Osteocyte (in vitro differentiated cells): Measurements from ENCODE around the gene SLC12A6. TPM values are rescaled to one million over a fixed set of nuclear protein-coding genes. Genes with fewer than 3 reads are reported as not detected.

Source experiments
- DNase-seq: peaks from one replicate; pipeline ENCODE4 v3.0.0; 2021; ENCODE audit warnings: mixed read lengths; ENCODE audit not compliant: unreplicated experiment; ENCODE audit errors: extremely low spot score
- H3K27ac Mint-ChIP-seq: one replicate; pipeline ENCODE4 v1.8.0; 2021; ENCODE audit warnings: mild to moderate bottlenecking, mixed read lengths; ENCODE audit not compliant: unreplicated experiment
- H3K27me3 Mint-ChIP-seq: one replicate; pipeline ENCODE4 v1.8.0; 2021; ENCODE audit warnings: mixed read lengths; ENCODE audit not compliant: unreplicated experiment
- H3K36me3 Mint-ChIP-seq: one replicate; pipeline ENCODE4 v1.8.0; 2021; ENCODE audit warnings: mixed read lengths; ENCODE audit not compliant: unreplicated experiment
- H3K4me1 Mint-ChIP-seq: one replicate; pipeline ENCODE4 v1.8.0; 2021; ENCODE audit warnings: mixed read lengths; ENCODE audit not compliant: unreplicated experiment
- H3K4me3 Mint-ChIP-seq: one replicate; pipeline ENCODE4 v1.8.0; 2021; ENCODE audit warnings: mild to moderate bottlenecking, moderate library complexity, mixed read lengths; ENCODE audit not compliant: unreplicated experiment
- H3K9me3 Mint-ChIP-seq: one replicate; pipeline ENCODE4 v1.8.0; 2021; ENCODE audit warnings: mixed read lengths; ENCODE audit not compliant: unreplicated experiment
- CTCF ChIP-seq: fragments of 200-600 bp; sonication (generic); IDR thresholded peaks from 2 replicates; pipeline ENCODE4 v1.5.0; 2021; ENCODE audit warnings: antibody characterized with exemption, mild to moderate bottlenecking, moderate library complexity
- total RNA-seq: library from RNA; stranded (reverse); gene quantifications from 2 replicates; pipeline ENCODE4 v1.2.1, GENCODE V29; 2021

The SLC12A6 gene
- total RNA-seq, 1 donor from 2014 or later, result 52.3 TPM

GRCh38 chr15:34314491-34315490, 22.8 kb downstream of the SLC12A6 start:
- no peak overlapping the region for H3K4me3 Mint-ChIP-seq

GRCh38 chr15:34311563-34311962, 26.0 kb downstream of the SLC12A6 start:
- Mint-ChIP-seq H3K9me3 (no peaks in the 10 kb centered on the region), H3K36me3 (peaks cover 24% of the 10 kb centered on the region), H3K4me3 (no peak overlapping the region), H3K4me1 (peaks cover 32% of the 10 kb centered on the region), H3K27ac (peak overlapping the region; percentile 14), H3K27me3 (no peaks in the 10 kb centered on the region)
- no peak for TF ChIP-seq CTCF
- no peak for DNase-seq

More at GRCh38 chr15:34314491-34315490, 22.8 kb downstream of the SLC12A6 start:
- Mint-ChIP-seq H3K27me3 (no peaks in the 10 kb centered on the region), H3K9me3 (no peaks in the 10 kb centered on the region), H3K27ac (no peak overlapping the region), H3K36me3 (peaks cover 16% of the 10 kb centered on the region), H3K4me1 (peaks cover 45% of the 10 kb centered on the region)
- no peak for TF ChIP-seq CTCF
- no peak for DNase-seq

GRCh38 chr15:34304613-34305012, 33.0 kb downstream of the SLC12A6 start:
- H3K27me3 Mint-ChIP-seq, result no peaks in the 10 kb centered on the region
- TF ChIP-seq CTCF, result no peak
- peaks cover 4% of the 10 kb centered on the region for H3K9me3 Mint-ChIP-seq
- DNase-seq, result no peak
- peaks cover 25% of the 10 kb centered on the region for H3K36me3 Mint-ChIP-seq
- H3K27ac Mint-ChIP-seq, result peak overlapping the region; percentile 73
- peak overlapping the region; percentile 15 for H3K4me3 Mint-ChIP-seq
- peaks cover 53% of the 10 kb centered on the region for H3K4me1 Mint-ChIP-seq

- Mint-ChIP-seq H3K4me3 (no peak overlapping the region), H3K4me1 (peaks cover 64% of the 10 kb centered on the region), H3K9me3 (peaks cover 4% of the 10 kb centered on the region), H3K27ac (no peak overlapping the region), H3K27me3 (no peaks in the 10 kb centered on the region), H3K36me3 (peaks cover 18% of the 10 kb centered on the region)
- TF ChIP-seq CTCF, result no peak
- no peak for DNase-seq
Measured at GRCh38 chr15:34301058-34301457, 36.5 kb downstream of the SLC12A6 start.

- H3K4me1 Mint-ChIP-seq, result peaks cover 33% of the 10 kb centered on the region
- no peak for DNase-seq
- H3K27me3 Mint-ChIP-seq, result no peaks in the 10 kb centered on the region
- no peak overlapping the region for H3K4me3 Mint-ChIP-seq
- H3K9me3 Mint-ChIP-seq, result no peaks in the 10 kb centered on the region
- peak overlapping the region; percentile 79 for H3K27ac Mint-ChIP-seq
- TF ChIP-seq CTCF, result no peak
- peaks cover 20% of the 10 kb centered on the region for H3K36me3 Mint-ChIP-seq
Measured at GRCh38 chr15:34297059-34297458, 40.5 kb downstream of the SLC12A6 start.
